Astrocyte of the cerebellum (primary cell): Measurements from ENCODE around the gene ZNF862.

Experiments used
- DNase-seq: peaks from one replicate; pipeline ENCODE4 v3.0.0-alpha.2; 2011; ENCODE audit warnings: low read depth
- H3K4me3 ChIP-seq: 2 replicates; pipeline ENCODE4 v1.5.1; 2011; ENCODE audit warnings: mild to moderate bottlenecking, low read depth, low read length, moderate library complexity
- in situ Hi-C: cut with HindIII; loops from 2 replicates; pipeline ENCODE4 v1.10.0; 2017; ENCODE audit warnings: low sequenced_read_pairs
- TF ChIP-seq, protein P1 (sequence below): IDR thresholded peaks from 2 replicates; pipeline ENCODE4 v1.5.1; 2012; ENCODE audit warnings: low read length, low read depth, moderate library complexity, mild to moderate bottlenecking; ENCODE audit errors: missing control alignments

Gene ZNF862

GRCh38 chr7:149817836-149818535 lies 20.2 kb upstream of the ZNF862 start:
- no peak overlapping the region for H3K4me3 ChIP-seq
- DNase-seq, result no peak
- in situ Hi-C loops, result no loop called here
- TF ChIP-seq, protein P1, sequence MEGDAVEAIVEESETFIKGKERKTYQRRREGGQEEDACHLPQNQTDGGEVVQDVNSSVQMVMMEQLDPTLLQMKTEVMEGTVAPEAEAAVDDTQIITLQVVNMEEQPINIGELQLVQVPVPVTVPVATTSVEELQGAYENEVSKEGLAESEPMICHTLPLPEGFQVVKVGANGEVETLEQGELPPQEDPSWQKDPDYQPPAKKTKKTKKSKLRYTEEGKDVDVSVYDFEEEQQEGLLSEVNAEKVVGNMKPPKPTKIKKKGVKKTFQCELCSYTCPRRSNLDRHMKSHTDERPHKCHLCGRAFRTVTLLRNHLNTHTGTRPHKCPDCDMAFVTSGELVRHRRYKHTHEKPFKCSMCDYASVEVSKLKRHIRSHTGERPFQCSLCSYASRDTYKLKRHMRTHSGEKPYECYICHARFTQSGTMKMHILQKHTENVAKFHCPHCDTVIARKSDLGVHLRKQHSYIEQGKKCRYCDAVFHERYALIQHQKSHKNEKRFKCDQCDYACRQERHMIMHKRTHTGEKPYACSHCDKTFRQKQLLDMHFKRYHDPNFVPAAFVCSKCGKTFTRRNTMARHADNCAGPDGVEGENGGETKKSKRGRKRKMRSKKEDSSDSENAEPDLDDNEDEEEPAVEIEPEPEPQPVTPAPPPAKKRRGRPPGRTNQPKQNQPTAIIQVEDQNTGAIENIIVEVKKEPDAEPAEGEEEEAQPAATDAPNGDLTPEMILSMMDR, result no peak

GRCh38 chr7:149818536-149818840 lies 19.7 kb upstream of the ZNF862 start:
- no peak for DNase-seq

DNA sequence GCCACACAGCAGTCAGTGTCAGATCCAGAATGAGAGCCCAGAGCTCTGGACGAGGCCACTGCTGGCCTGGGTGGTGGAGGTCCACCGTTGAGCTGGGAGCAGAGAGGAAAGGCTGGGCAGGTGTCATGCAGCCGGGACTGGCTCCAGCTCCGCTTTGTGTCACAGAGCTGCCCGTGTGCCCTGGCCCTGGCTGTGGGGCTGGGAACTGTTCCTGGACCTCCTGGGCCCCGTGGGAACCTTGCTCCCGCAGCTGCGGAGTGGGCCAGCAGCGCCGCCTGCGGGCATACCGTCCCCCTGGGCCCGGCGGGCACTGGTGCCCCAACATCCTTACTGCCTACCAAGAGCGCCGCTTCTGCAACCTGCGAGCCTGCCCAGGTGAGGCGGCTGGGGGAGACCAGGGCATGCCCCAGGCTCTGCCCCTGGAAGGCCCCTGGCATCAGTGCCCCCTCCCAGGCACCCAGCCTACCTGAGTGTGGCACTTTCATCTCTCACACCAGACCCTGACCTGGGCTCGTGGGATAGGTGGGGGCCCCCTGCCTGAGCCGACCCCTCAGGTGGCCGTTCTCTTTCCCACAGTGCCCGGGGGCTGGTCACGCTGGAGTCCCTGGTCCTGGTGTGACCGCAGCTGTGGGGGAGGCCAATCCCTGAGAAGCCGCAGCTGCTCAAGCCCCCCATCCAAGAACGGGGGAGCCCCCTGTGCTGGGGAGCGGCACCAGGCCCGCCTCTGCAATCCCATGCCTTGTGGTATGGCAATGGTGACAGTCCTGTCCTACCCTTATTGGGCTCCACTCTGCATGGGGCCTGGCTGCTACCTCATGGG lies 18.8 kb upstream of the ZNF862 start:
- no peak for DNase-seq
- TF ChIP-seq, protein P1, result no peak
- in situ Hi-C loops, result no loop called here
- H3K4me3 ChIP-seq, result no peak overlapping the region

More at GRCh38 chr7:149818536-149818840, 19.7 kb upstream of the ZNF862 start:
- in situ Hi-C loops, result no loop called here
- no peak overlapping the region for H3K4me3 ChIP-seq
- TF ChIP-seq, protein P1, result no peak

DNA sequence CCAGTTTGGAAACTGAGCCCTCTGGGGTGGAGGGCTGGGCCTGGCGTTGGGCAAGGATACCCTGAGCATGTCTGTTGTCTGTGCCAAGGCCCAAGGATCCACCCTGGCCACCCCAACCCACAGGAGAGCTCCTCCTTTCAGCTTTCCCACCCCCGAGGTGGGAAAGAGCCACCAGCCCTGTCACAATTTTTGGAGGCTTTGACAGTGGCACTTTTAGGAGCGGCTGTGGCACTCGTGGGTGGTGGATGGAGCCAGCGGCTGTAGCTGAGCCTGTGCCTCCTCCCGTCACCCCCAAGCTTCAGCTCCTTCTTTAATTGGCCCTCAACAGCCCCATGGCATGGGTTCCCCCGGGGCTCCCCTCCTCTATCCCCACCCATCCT lies 18.2 kb upstream of the ZNF862 start:
- in situ Hi-C loops, result no loop called here
- no peak for DNase-seq
- no peak overlapping the region for H3K4me3 ChIP-seq
- TF ChIP-seq, protein P1, result no peak

DNA sequence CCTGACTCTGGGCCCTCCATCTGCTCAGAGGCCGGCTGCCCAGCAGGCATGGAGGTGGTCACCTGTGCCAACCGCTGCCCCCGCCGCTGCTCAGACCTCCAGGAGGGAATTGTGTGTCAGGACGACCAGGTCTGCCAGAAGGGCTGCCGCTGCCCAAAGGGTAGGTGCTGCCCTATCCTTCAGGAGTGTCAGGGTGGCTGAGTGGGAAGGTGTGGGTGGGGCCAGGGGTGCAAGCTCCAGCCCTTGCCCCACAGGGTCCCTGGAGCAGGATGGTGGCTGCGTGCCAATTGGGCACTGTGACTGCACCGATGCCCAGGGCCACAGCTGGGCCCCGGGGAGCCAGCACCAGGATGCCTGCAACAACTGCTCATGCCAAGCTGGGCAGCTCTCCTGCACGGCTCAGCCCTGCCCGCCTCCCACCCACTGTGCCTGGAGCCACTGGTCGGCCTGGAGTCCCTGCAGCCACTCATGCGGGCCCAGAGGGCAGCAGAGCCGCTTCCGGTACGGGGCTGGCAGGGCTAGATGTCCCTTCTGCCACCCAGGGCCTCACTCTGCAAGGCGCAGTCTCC lies 17.5 kb upstream of the ZNF862 start:
- no peak overlapping the region for H3K4me3 ChIP-seq
- in situ Hi-C loops, result no loop called here
- no peak for DNase-seq

More for the DNA sequence above, 17.5 kb upstream of the ZNF862 start:
- TF ChIP-seq, protein P1, result no peak
